ENCODE data around the gene CHRNA1.

DNA sequence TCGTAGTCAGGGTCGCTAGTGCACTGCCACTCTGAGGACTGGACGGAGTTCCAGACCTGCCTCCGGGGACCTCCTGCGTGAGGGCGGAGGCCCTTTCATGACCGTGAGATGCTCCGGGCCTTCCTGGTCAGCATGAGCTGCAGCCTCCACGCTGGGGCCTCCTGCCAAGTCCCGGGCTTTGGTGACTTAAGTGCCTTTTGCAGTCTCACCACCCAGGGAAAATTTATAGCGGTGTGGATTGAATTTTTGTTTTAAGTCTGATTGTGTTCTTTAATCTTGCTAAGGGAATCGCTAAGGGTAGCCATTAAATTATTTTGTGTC, 33.6 kb downstream of the CHRNA1 start:
- TF ChIP-seq, protein P1, sequence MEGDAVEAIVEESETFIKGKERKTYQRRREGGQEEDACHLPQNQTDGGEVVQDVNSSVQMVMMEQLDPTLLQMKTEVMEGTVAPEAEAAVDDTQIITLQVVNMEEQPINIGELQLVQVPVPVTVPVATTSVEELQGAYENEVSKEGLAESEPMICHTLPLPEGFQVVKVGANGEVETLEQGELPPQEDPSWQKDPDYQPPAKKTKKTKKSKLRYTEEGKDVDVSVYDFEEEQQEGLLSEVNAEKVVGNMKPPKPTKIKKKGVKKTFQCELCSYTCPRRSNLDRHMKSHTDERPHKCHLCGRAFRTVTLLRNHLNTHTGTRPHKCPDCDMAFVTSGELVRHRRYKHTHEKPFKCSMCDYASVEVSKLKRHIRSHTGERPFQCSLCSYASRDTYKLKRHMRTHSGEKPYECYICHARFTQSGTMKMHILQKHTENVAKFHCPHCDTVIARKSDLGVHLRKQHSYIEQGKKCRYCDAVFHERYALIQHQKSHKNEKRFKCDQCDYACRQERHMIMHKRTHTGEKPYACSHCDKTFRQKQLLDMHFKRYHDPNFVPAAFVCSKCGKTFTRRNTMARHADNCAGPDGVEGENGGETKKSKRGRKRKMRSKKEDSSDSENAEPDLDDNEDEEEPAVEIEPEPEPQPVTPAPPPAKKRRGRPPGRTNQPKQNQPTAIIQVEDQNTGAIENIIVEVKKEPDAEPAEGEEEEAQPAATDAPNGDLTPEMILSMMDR (IDR thresholded peaks at IDR 0.05 in 8 of 11, conservative IDR thresholded peaks at IDR 0.05 in 3 of 11): no peak
- TF ChIP-seq POLR2A (IDR thresholded peaks at IDR 0.05) (no peak), POLR2AphosphoS5 (IDR thresholded peaks at IDR 0.05) (no peak)

Measured in spleen (tissue), 7 donors.